ENCODE measurements around the gene CST9. TPM values are rescaled to one million over a fixed set of nuclear protein-coding genes. Genes with fewer than 3 reads are reported as not detected.

CST9 gene
- total and polyA plus RNA-seq, 2 of the 13 experiments (the other 11 are each of a cell fraction or from before 2014, with no cell fraction given), result 0.07 TPM; not detected in 1

DNA sequence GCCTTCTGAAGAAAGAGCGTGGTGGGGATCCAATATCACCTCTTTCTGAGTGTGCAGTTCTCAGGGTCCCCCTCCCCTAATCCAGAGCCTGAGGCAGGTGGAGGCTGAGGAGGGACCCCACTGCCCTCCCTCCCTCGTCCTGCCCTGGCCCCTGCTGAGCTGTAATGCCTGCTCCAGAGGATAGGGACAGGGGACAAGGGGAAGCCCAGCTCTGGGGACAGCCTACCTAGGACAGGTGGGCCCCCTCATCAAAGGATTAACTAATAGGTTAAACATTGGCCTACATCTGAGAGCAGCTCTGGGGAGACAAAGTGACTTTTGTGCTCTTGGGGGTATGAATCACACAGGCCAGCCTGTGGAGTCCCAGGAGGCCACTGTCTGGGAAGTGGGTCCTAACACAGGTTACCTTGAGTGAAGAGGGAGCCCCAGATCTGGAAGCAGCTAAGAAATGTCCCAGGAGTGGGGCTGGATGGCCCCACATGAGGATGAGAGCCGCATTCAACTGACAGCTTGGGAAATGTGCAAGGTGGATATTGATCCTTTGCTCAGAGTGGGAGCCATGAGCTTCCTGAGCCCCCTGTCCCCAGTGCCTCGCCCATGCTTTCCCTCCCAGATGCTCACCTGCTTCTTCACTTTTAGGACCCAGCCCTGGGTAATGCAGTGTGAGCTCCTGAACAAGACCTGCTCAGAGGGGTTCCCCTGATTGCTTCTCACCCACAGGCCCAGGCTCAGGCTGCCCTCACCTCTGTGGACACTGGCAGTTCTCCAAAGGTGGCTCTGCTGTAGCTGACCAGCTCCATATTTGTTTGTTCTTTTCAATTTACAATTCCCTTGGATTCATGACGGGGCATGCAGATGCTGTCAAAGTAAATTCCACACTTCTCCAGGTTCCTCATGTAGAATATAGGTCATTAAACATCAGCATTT, 19.6 kb downstream of the CST9 start (continued):
- TF ChIP-seq, protein P1, sequence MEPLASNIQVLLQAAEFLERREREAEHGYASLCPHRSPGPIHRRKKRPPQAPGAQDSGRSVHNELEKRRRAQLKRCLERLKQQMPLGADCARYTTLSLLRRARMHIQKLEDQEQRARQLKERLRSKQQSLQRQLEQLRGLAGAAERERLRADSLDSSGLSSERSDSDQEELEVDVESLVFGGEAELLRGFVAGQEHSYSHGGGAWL (CRISPR knock-in tag; IDR thresholded peaks at IDR 0.05), result no peak
- TF ChIP-seq, protein P2, sequence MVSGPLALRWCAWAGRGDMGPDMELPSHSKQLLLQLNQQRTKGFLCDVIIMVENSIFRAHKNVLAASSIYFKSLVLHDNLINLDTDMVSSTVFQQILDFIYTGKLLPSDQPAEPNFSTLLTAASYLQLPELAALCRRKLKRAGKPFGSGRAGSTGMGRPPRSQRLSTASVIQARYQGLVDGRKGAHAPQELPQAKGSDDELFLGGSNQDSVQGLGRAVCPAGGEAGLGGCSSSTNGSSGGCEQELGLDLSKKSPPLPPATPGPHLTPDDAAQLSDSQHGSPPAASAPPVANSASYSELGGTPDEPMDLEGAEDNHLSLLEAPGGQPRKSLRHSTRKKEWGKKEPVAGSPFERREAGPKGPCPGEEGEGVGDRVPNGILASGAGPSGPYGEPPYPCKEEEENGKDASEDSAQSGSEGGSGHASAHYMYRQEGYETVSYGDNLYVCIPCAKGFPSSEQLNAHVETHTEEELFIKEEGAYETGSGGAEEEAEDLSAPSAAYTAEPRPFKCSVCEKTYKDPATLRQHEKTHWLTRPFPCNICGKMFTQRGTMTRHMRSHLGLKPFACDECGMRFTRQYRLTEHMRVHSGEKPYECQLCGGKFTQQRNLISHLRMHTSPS (CRISPR knock-in tag; IDR thresholded peaks at IDR 0.05; ENCODE audit: low read depth), result no peak; the same call in 1 of the 2 replicates
- TF ChIP-seq HDAC6 (IDR thresholded peaks at IDR 0.05; ENCODE audit: low read depth, low read length) (no peak), ZBTB42 (CRISPR knock-in tag; IDR thresholded peaks at IDR 0.05) (no peak), MED8 (CRISPR knock-in tag; IDR thresholded peaks at IDR 0.05; ENCODE audit: insufficient replicate concordance) (peak; percentile 82), ZNF777 (CRISPR knock-in tag; IDR thresholded peaks at IDR 0.05) (no peak), ZNF101 (CRISPR knock-in tag; IDR thresholded peaks at IDR 0.05; ENCODE audit: borderline replicate concordance, low read depth) (no peak), ZNF644 (CRISPR knock-in tag; IDR thresholded peaks at IDR 0.05; ENCODE audit: low read depth) (peak; percentile 81; the same call in 1 of the 2 replicates), HNF4A (CRISPR knock-in tag; IDR thresholded peaks at IDR 0.05) (peak; percentile 71), ZKSCAN1 (IDR thresholded peaks at IDR 0.05; ENCODE audit: low read length) (no peak), ZNF746 (CRISPR knock-in tag; IDR thresholded peaks at IDR 0.05) (peak; percentile 68; the same call in 1 of the 2 replicates), ZMYM2 (CRISPR knock-in tag; IDR thresholded peaks at IDR 0.05) (no peak), PLRG1 (conservative IDR thresholded peaks at IDR 0.05) (no peak), ZNF556 (CRISPR knock-in tag; IDR thresholded peaks at IDR 0.05; ENCODE audit: borderline replicate concordance) (peak; percentile 24; the same call in 1 of the 2 replicates), ZNF34 (CRISPR knock-in tag; IDR thresholded peaks at IDR 0.05; ENCODE audit: borderline replicate concordance) (peak; percentile 58), NR3C1 (CRISPR knock-in tag; IDR thresholded peaks at IDR 0.05) (no peak), NFE2L2 (IDR thresholded peaks at IDR 0.05; ENCODE audit: low read length) (no peak)
- TF ChIP-seq, protein P3, sequence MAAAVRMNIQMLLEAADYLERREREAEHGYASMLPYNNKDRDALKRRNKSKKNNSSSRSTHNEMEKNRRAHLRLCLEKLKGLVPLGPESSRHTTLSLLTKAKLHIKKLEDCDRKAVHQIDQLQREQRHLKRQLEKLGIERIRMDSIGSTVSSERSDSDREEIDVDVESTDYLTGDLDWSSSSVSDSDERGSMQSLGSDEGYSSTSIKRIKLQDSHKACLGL (CRISPR knock-in tag; IDR thresholded peaks at IDR 0.05), result peak; percentile 24
- TF ChIP-seq, protein P4, sequence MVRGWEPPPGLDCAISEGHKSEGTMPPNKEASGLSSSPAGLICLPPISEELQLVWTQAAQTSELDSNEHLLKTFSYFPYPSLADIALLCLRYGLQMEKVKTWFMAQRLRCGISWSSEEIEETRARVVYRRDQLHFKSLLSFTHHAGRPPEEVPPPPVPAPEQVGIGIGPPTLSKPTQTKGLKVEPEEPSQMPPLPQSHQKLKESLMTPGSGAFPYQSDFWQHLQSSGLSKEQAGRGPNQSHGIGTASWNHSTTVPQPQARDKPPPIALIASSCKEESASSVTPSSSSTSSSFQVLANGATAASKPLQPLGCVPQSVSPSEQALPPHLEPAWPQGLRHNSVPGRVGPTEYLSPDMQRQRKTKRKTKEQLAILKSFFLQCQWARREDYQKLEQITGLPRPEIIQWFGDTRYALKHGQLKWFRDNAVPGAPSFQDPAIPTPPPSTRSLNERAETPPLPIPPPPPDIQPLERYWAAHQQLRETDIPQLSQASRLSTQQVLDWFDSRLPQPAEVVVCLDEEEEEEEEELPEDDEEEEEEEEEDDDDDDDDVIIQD (CRISPR knock-in tag; IDR thresholded peaks at IDR 0.05; ENCODE audit: low read depth), result peak; percentile 58; the same call in 1 of the 2 replicates
- TF ChIP-seq, protein P5, sequence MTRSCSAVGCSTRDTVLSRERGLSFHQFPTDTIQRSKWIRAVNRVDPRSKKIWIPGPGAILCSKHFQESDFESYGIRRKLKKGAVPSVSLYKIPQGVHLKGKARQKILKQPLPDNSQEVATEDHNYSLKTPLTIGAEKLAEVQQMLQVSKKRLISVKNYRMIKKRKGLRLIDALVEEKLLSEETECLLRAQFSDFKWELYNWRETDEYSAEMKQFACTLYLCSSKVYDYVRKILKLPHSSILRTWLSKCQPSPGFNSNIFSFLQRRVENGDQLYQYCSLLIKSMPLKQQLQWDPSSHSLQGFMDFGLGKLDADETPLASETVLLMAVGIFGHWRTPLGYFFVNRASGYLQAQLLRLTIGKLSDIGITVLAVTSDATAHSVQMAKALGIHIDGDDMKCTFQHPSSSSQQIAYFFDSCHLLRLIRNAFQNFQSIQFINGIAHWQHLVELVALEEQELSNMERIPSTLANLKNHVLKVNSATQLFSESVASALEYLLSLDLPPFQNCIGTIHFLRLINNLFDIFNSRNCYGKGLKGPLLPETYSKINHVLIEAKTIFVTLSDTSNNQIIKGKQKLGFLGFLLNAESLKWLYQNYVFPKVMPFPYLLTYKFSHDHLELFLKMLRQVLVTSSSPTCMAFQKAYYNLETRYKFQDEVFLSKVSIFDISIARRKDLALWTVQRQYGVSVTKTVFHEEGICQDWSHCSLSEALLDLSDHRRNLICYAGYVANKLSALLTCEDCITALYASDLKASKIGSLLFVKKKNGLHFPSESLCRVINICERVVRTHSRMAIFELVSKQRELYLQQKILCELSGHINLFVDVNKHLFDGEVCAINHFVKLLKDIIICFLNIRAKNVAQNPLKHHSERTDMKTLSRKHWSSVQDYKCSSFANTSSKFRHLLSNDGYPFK (CRISPR knock-in tag; IDR thresholded peaks at IDR 0.05; ENCODE audit: borderline replicate concordance), result 0 out of 2 replicates have a peak, but pooled peaks have one; percentile 41
- TF ChIP-seq, protein P6, sequence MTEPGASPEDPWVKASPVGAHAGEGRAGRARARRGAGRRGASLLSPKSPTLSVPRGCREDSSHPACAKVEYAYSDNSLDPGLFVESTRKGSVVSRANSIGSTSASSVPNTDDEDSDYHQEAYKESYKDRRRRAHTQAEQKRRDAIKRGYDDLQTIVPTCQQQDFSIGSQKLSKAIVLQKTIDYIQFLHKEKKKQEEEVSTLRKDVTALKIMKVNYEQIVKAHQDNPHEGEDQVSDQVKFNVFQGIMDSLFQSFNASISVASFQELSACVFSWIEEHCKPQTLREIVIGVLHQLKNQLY (CRISPR knock-in tag; IDR thresholded peaks at IDR 0.05), result peak; percentile 73; the same call in 1 of the 2 replicates

Data from HepG2 (cell line).